ENCODE results near the gene HOXA4. TPM values are rescaled to one million over a fixed set of nuclear protein-coding genes. Genes with fewer than 3 reads are reported as not detected.

Gene HOXA4
- total and polyA plus RNA-seq, 2 of the 8 experiments (the other 6 are each of a cell fraction or from before 2014, with no cell fraction given): not detected

- POLR2A ChIA-PET (ENCODE audit: partially characterized antibody): no interaction called here
- no peak overlapping the region for H3K4me3 ChIP-seq (ENCODE audit: extremely low read depth in 1 of 4, insufficient read depth in 2 of 4, low read depth in 3 of 4, low read length in 4 of 4)
- H3K27ac ChIP-seq (ENCODE audit: low read depth, low read length): no peak overlapping the region
These were observed 46.6 kb upstream of the HOXA4 start for GRCh38 chr7:27176962-27177794.

More at GRCh38 chr7:27176962-27177794, 46.6 kb upstream of the HOXA4 start:
- no peak overlapping the region for H2BK20ac ChIP-seq (ENCODE audit: low read length)
- H2BK5ac ChIP-seq (ENCODE audit: low read depth, low read length): no peak overlapping the region
- H3K9me3 ChIP-seq (ENCODE audit: insufficient read depth in 2 of 2, low read depth in 1 of 2, low read length in 1 of 2): no peaks in the 10 kb centered on the region; a peak in 1 of 4 replicates
- no peak overlapping the region for H3K18ac ChIP-seq (ENCODE audit: extremely low read depth, low read length)
- no peak overlapping the region for H4K8ac ChIP-seq (ENCODE audit: extremely low read depth, insufficient read depth, low read length)
- no peak overlapping the region for H3K4ac ChIP-seq (replicated peaks; ENCODE audit: insufficient read length, low read depth, low read length)
- DNase-seq (ENCODE audit: low read depth in 1 of 2, low spot score in 2 of 2) (peak in 1 of 2 experiments; percentile 44), FAIRE-seq (no peak)
- TF ChIP-seq HDAC6 (IDR thresholded peaks at IDR 0.05; ENCODE audit: low read depth, low read length) (no peak), RNF2 (IDR thresholded peaks at IDR 0.05; ENCODE audit: borderline replicate concordance, low read depth, low read length, missing control alignments, poor library complexity, severe bottlenecking) (peak; percentile 96), TEAD4 (IDR thresholded peaks at IDR 0.05; ENCODE audit: low read depth, low read length) (no peak), SUZ12 (IDR thresholded peaks at IDR 0.05; ENCODE audit: low read length) (peak; percentile 90)
- H3K9ac ChIP-seq (replicated peaks in 1 of 4; ENCODE audit: extremely low read depth in 1 of 4, low read depth in 3 of 4, low read length in 3 of 4): no peak overlapping the region
- H4K5ac ChIP-seq (ENCODE audit: insufficient read length, low read depth, low read length): no peak overlapping the region
- H2AFZ ChIP-seq (ENCODE audit: low read length): no peak overlapping the region
- H4K20me1 ChIP-seq (replicated peaks in 1 of 2; ENCODE audit: control insufficient read depth in 1 of 2, insufficient read depth in 2 of 2, low read length in 2 of 2): peaks cover 43 to 54% of the 10 kb centered on the region in 2 experiments
- H3K4me2 ChIP-seq (ENCODE audit: insufficient read depth in 1 of 2, low read depth in 2 of 2, low read length in 2 of 2): no peak overlapping the region
- no peaks in the 10 kb centered on the region for H3K79me1 ChIP-seq (ENCODE audit: low read depth, low read length)
- H3K14ac ChIP-seq (ENCODE audit: insufficient read length): no peak overlapping the region
- no peak overlapping the region for H2BK15ac ChIP-seq (ENCODE audit: low read length)
- no peak overlapping the region for H2BK12ac ChIP-seq (ENCODE audit: low read depth, low read length)
- H3K79me2 ChIP-seq (ENCODE audit: control insufficient read depth in 1 of 2, insufficient read depth in 2 of 2, low read length in 2 of 2): no peaks in the 10 kb centered on the region
- no peak overlapping the region for H4K91ac ChIP-seq (replicated peaks; ENCODE audit: insufficient read length, low read length)
- H2BK120ac ChIP-seq (replicated peaks; ENCODE audit: low read depth, low read length): no peak overlapping the region
- CTCF ChIA-PET (ENCODE audit: partially characterized antibody): interaction anchor here (0.7 to 2.4 kb wide), 11 partner anchors 9 to 919 kb away, joined by 3 to 8 read pairs (median 4); no protein-coding TSS in a partner anchor
- H3K27me3 ChIP-seq (replicated peaks in 1 of 4; ENCODE audit: control insufficient read depth in 3 of 4, extremely low read depth in 1 of 4, insufficient read depth in 3 of 4, low read length in 3 of 4): peaks cover 99 to 100% (median 100%) of the 10 kb centered on the region in 4 experiments
- peaks cover 0 to 15% (median 0%) of the 10 kb centered on the region in 4 experiments; a peak in 1 of 8 replicates for H3K36me3 ChIP-seq (ENCODE audit: control insufficient read depth in 2 of 4, insufficient read depth in 4 of 4, low read length in 3 of 4)
- H2AK5ac ChIP-seq (ENCODE audit: low read depth, low read length): no peak overlapping the region
- 32% methylated on average over 22 of the region's 22 CpGs; no CpG with 5 or more reads in 1 of the 2 experiments for WGBS, 2 experiments (ENCODE audit: extremely low coverage in 1 of 2, insufficient coverage in 1 of 2, insufficient read length in 1 of 2, insufficient replicate concordance in 2 of 2, low coverage in 1 of 2, low lambda C conversion rate in 2 of 2, missing lambda C conversion rate in 1 of 2)
- H3K23me2 ChIP-seq (ENCODE audit: low read depth, low read length): no peaks in the 10 kb centered on the region; the same call in 1 of the 2 replicates
- H3K23ac ChIP-seq (ENCODE audit: insufficient read length): no peak overlapping the region
- H3K56ac ChIP-seq (replicated peaks; ENCODE audit: insufficient read length, low read depth, low read length): no peak overlapping the region
- peaks cover 4 to 11% (median 5%) of the 10 kb centered on the region in 4 experiments; a peak in 5 of 7 replicates for H3K4me1 ChIP-seq (replicated peaks in 1 of 4; ENCODE audit: control insufficient read depth in 3 of 4, insufficient read depth in 4 of 4, low read length in 3 of 4)
